Activated CD4-positive, alpha-beta memory T cell treated with anti-CD3 and anti-CD28 coated beads, Interleukin-2, amount 10 ng/mL, durations not matched to agents 7 days and 5 days (primary cell): ENCODE data around the gene SORCS2. TPM values are rescaled to one million over a fixed set of nuclear protein-coding genes. Genes with fewer than 3 reads are reported as not detected.

Experiments
- CTCF ChIA-PET: fragments of 350-600 bp; sonication (Branson Sonifier 250); formaldehyde crosslinking; loops from one replicate; lab custom pipeline; 2021; ENCODE audit warnings: antibody characterized with exemption, inconsistent platforms; lab: Charles Lee
- POLR2A ChIA-PET: fragments of 350-600 bp; sonication (Branson Sonifier 250); formaldehyde crosslinking; loops from one replicate; lab custom pipeline; 2021; ENCODE audit warnings: antibody characterized with exemption; lab: Charles Lee
- DNase-seq: peaks from one replicate; pipeline ENCODE4 v3.0.0-alpha.2; 2020
- H3K27ac Mint-ChIP-seq: one replicate; pipeline ENCODE4 v1.8.0; 2021; ENCODE audit warnings: mild to moderate bottlenecking, mixed read lengths
- H3K27me3 Mint-ChIP-seq: one replicate; pipeline ENCODE4 v1.8.0; 2021; ENCODE audit warnings: mixed read lengths
- H3K36me3 Mint-ChIP-seq: one replicate; pipeline ENCODE4 v1.8.0; 2021; ENCODE audit warnings: low read depth, mixed read lengths
- H3K4me1 Mint-ChIP-seq: one replicate; pipeline ENCODE4 v1.8.0; 2021; ENCODE audit warnings: mixed read lengths
- H3K4me3 Mint-ChIP-seq: one replicate; pipeline ENCODE4 v1.8.0; 2021; ENCODE audit warnings: mild to moderate bottlenecking, mixed read lengths
- H3K9me3 Mint-ChIP-seq: one replicate; pipeline ENCODE4 v1.8.0; 2021; ENCODE audit warnings: mixed read lengths
- total RNA-seq, 2 experiments: library from RNA; stranded (reverse); gene quantifications; one replicate each; pipeline ENCODE4 v1.2.3, GENCODE V29; 2021

SORCS2 gene
- total RNA-seq, 2 experiments from 2014 or later = 0.10 to 0.18 TPM

GRCh38 chr4:7348946-7349900, 156.9 kb downstream of the SORCS2 start:
- H3K9me3 Mint-ChIP-seq = no peaks in the 10 kb centered on the region
- H3K4me1 Mint-ChIP-seq = no peaks in the 10 kb centered on the region
- no peak overlapping the region for H3K27ac Mint-ChIP-seq
- CTCF ChIA-PET = no interaction called here
- no peak for DNase-seq
- POLR2A ChIA-PET = no interaction called here
- no peak overlapping the region for H3K4me3 Mint-ChIP-seq
- peaks cover 2% of the 10 kb centered on the region for H3K27me3 Mint-ChIP-seq
- H3K36me3 Mint-ChIP-seq = no peaks in the 10 kb centered on the region

GRCh38 chr4:7350396-7350795, 158.1 kb downstream of the SORCS2 start:
- ChIA-PET CTCF (no interaction called here), POLR2A (no interaction called here)
- no peak overlapping the region for H3K27ac Mint-ChIP-seq
- no peaks in the 10 kb centered on the region for H3K4me1 Mint-ChIP-seq
- H3K4me3 Mint-ChIP-seq = no peak overlapping the region
- DNase-seq = no peak
- peaks cover 2% of the 10 kb centered on the region for H3K27me3 Mint-ChIP-seq
- H3K9me3 Mint-ChIP-seq = no peaks in the 10 kb centered on the region
- no peaks in the 10 kb centered on the region for H3K36me3 Mint-ChIP-seq

DNA sequence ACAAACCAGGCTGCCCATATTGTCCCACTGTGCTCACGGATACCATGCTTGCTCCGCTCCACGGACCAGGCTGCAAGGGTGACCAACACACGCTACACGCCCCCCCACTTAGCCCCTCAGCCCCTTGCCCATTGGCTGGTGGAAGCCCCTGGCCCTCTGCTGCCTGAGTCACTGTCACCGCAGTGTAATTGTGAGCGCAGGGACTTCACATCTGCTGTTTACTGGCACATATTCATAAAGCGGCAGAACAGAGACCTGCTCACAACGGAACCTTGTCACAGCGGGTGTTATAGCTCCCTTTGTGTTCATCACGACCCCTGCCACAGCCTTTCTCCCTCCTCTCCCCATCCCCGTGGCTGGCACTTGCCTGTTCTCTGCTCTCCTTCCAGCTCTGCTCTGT, 158.7 kb downstream of the SORCS2 start:
- Mint-ChIP-seq H3K4me3 (no peak overlapping the region), H3K27ac (no peak overlapping the region), H3K9me3 (no peaks in the 10 kb centered on the region), H3K27me3 (peaks cover 2% of the 10 kb centered on the region), H3K36me3 (no peaks in the 10 kb centered on the region), H3K4me1 (no peaks in the 10 kb centered on the region)
- POLR2A ChIA-PET = no interaction called here
- DNase-seq = no peak
- CTCF ChIA-PET = no interaction called here

DNA sequence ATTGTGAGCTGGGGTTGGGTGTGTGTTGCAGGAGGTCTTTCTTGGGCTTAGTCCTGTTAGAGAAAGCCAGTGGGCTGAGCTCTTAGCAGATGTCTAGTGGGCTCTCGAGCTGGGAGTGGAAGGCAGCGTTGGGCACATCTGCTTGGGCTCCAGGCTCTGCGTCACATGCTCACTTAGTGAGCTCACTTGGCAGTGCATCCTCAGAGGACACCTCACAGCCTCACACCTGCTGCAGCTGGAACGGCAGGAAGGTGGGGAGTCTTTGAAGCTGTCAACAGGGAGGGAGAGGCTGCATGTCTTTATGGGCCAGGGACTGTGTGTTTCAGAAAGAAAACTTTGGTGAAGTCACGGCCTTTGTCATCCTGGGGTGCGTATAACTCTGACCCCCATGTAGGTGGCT, 160.1 kb downstream of the SORCS2 start:
- Mint-ChIP-seq H3K27me3 (peaks cover 2% of the 10 kb centered on the region), H3K36me3 (no peaks in the 10 kb centered on the region), H3K27ac (no peak overlapping the region), H3K4me1 (no peaks in the 10 kb centered on the region), H3K9me3 (no peaks in the 10 kb centered on the region), H3K4me3 (no peak overlapping the region)
- DNase-seq = no peak
- ChIA-PET POLR2A (no interaction called here), CTCF (no interaction called here)

DNA sequence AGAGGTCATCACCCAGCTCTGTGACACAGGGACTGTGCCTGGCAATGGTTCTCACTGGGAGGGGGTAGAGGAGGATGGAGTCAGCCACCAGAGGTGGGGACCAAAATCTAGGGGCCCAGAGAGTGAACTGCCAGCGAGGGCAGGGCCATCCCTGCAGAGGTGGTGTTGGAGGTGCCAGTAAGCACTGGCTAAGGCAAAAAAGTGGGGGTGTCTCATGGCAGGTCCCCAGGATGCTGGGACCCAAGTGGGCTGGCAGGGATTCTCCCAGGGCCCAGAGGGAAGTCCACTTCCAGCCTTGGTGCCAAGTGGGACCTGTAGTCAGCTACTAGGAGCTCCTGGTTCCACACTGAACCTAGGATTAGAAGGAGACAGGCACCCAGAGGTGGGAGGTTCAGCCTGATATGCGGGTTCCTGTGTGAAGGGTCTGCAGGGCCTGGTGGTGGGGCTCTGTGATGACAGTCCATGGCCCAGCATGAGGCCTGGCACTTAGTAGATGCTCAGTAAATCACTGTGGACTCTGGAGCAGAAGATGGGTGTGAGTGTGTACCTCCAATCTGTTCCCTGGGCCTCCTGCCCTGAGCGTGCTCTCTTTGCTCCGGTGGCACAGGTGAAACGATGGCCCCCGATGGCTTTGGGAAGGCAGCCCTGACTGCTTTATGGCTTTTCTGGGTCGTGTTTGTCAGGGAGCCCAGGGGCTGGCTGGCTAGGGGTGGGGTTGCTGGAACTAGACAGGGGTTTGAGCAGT, 160.9 kb downstream of the SORCS2 start:
- Mint-ChIP-seq H3K4me1 (no peaks in the 10 kb centered on the region), H3K9me3 (no peaks in the 10 kb centered on the region), H3K27ac (no peak overlapping the region), H3K27me3 (peaks cover 2% of the 10 kb centered on the region), H3K4me3 (no peak overlapping the region), H3K36me3 (no peaks in the 10 kb centered on the region)
- CTCF ChIA-PET = no interaction called here
- DNase-seq = no peak
- POLR2A ChIA-PET = no interaction called here

GRCh38 chr4:7353846-7354610, 161.7 kb downstream of the SORCS2 start:
- ChIA-PET POLR2A (no interaction called here), CTCF (no interaction called here)
- H3K27me3 Mint-ChIP-seq = peaks cover 2% of the 10 kb centered on the region
- no peak overlapping the region for H3K27ac Mint-ChIP-seq
- H3K36me3 Mint-ChIP-seq = no peaks in the 10 kb centered on the region
- H3K4me1 Mint-ChIP-seq = no peaks in the 10 kb centered on the region
- no peak overlapping the region for H3K4me3 Mint-ChIP-seq
- H3K9me3 Mint-ChIP-seq = no peaks in the 10 kb centered on the region
- DNase-seq = no peak

DNA sequence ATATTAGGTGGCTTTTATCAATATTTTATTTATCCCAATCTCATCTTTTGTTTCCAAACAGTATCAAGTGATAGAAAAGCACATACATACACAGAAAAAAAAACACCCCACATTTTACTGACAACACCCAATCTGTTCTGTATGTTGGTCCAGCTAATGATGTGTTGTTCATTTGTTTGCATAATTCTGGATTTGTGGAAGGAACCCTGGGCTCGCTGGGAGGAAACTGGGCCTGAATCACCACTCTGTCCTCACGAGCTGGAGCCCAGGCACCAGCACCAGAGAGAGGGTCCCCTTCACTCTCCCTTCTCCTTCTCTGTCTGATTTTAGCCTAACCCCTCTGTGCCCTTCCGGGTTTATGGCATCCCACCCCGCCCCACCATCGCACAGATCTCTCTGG, 162.6 kb downstream of the SORCS2 start:
- no peaks in the 10 kb centered on the region for H3K9me3 Mint-ChIP-seq
- ChIA-PET POLR2A (no interaction called here), CTCF (no interaction called here)
- no peaks in the 10 kb centered on the region for H3K4me1 Mint-ChIP-seq
- DNase-seq = no peak
- H3K36me3 Mint-ChIP-seq = no peaks in the 10 kb centered on the region
- no peak overlapping the region for H3K4me3 Mint-ChIP-seq
- H3K27ac Mint-ChIP-seq = no peak overlapping the region
- peaks cover 2% of the 10 kb centered on the region for H3K27me3 Mint-ChIP-seq

- Mint-ChIP-seq H3K27me3 (peaks cover 2% of the 10 kb centered on the region), H3K9me3 (no peaks in the 10 kb centered on the region), H3K4me1 (no peaks in the 10 kb centered on the region), H3K4me3 (no peak overlapping the region), H3K27ac (no peak overlapping the region), H3K36me3 (no peaks in the 10 kb centered on the region)
- DNase-seq = no peak
- POLR2A ChIA-PET = no interaction called here
- CTCF ChIA-PET = no interaction called here
These were observed 163.5 kb downstream of the SORCS2 start for GRCh38 chr4:7355795-7356194.

DNA sequence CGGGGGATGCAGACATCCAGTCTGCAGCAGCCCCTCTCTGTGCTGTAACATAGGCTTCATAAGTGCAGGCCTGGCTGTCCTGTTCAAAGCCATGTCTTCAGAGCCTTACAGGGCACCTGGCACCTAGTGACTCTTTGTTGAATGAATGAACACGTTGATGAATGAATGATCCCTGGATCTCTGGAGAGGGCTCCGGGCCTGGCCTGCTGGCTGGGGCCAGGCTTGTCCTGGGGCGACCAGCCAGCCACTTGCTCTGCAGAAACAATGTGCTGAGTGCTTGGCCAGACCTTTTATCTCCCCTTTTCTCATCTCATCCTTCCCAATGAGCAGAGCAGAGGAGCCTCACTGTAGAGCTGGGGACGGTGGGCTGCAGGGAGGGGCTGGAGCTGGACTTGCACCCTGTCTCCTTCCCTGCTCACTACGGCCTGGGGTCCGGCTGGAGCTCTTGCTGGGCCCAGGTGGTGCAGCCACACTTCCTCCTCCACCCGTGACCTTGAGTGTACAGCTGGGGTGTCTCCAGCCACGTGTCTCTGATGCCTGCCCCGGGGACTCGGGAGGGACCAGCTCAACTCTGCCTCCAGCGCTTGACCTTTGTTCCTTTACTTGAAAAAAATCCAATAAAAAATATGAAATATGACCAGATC, 164.5 kb downstream of the SORCS2 start:
- H3K4me1 Mint-ChIP-seq = no peaks in the 10 kb centered on the region
- no peaks in the 10 kb centered on the region for H3K27me3 Mint-ChIP-seq
- no peak for DNase-seq
- H3K9me3 Mint-ChIP-seq = no peaks in the 10 kb centered on the region
- H3K36me3 Mint-ChIP-seq = no peaks in the 10 kb centered on the region
- ChIA-PET POLR2A (no interaction called here), CTCF (no interaction called here)
- no peak overlapping the region for H3K27ac Mint-ChIP-seq
- H3K4me3 Mint-ChIP-seq = no peak overlapping the region

GRCh38 chr4:7357323-7357722, 165.0 kb downstream of the SORCS2 start:
- Mint-ChIP-seq H3K4me3 (no peak overlapping the region), H3K27ac (no peak overlapping the region), H3K36me3 (no peaks in the 10 kb centered on the region), H3K27me3 (no peaks in the 10 kb centered on the region), H3K9me3 (no peaks in the 10 kb centered on the region), H3K4me1 (no peaks in the 10 kb centered on the region)
- DNase-seq = no peak
- POLR2A ChIA-PET = no interaction called here
- CTCF ChIA-PET = no interaction called here

DNA sequence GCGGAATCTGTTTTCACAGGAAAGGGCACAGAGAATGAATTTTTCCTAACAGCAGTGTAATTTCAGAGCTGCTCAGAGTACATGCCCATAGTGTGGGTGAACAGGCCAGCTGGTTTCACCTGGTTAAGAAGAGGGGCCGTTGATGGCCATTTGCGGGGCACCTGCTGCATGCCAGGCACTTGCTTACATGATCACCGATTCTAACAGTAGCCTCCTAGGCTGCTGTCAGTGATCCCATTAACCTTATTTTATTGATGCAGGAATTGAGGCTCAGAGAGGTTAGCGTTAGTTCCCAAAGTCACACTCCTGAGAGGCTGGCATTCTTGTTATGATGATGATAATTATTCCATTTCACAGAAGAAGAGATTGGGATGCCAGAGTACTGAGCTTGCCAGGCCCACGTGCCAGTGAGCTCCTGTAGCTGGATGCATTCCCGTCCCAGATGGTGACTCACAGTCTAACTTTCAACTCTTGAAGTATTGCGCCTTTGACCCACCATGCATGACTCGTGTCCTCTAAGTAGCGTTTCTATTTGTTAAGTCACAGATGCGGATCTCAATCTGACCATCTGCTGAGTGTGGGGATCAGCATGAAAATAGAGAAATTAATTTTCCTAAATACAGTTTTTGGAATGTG, 165.9 kb downstream of the SORCS2 start:
- POLR2A ChIA-PET = no interaction called here
- H3K27me3 Mint-ChIP-seq = no peaks in the 10 kb centered on the region
- CTCF ChIA-PET = no interaction called here
- no peaks in the 10 kb centered on the region for H3K4me1 Mint-ChIP-seq
- H3K27ac Mint-ChIP-seq = no peak overlapping the region
- no peaks in the 10 kb centered on the region for H3K36me3 Mint-ChIP-seq
- DNase-seq = no peak
- no peaks in the 10 kb centered on the region for H3K9me3 Mint-ChIP-seq
- no peak overlapping the region for H3K4me3 Mint-ChIP-seq

- Mint-ChIP-seq H3K36me3 (no peaks in the 10 kb centered on the region), H3K9me3 (no peaks in the 10 kb centered on the region)
These were observed 167.2 kb downstream of the SORCS2 start for GRCh38 chr4:7359400-7360062.

More at GRCh38 chr4:7359400-7360062, 167.2 kb downstream of the SORCS2 start:
- Mint-ChIP-seq H3K27ac (no peak overlapping the region), H3K27me3 (no peaks in the 10 kb centered on the region), H3K4me3 (no peak overlapping the region), H3K4me1 (no peaks in the 10 kb centered on the region)
- no peak for DNase-seq
- ChIA-PET POLR2A (no interaction called here), CTCF (no interaction called here)
